ENCODE measurements around the gene RCHY1.
A peak's percentile ranks its signal among the peaks of the same experiment; 100 is the strongest.
"Not testable (repeated sequence)": the region's sequence is repeated elsewhere in the genome, so short reads cannot be mapped to it uniquely, and the experiment has no call there.

The RCHY1 gene

DNA sequence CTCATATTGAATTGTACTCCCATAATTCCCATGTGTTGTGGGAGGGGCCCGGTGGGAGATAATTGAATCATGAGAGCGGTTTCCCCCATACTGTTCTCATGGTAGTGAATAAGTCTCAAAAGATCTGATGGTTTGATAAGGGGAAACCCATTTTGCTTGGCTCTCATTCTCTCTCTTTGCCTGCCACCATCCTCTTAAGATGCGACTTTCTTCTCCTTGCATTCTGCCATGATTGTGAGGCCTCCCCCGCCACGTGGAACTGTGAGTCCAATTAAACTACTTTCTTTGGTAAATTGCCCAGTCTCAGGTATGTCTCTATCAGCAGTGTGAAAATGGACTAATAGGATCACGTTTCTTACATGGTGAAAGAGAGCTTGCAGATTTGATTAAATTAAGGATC, 23.1 kb upstream of the RCHY1 start:
- H3K36me3 ChIP-seq (ENCODE audit: control insufficient read depth, insufficient read depth, low read length), result not testable (repeated sequence)

DNA sequence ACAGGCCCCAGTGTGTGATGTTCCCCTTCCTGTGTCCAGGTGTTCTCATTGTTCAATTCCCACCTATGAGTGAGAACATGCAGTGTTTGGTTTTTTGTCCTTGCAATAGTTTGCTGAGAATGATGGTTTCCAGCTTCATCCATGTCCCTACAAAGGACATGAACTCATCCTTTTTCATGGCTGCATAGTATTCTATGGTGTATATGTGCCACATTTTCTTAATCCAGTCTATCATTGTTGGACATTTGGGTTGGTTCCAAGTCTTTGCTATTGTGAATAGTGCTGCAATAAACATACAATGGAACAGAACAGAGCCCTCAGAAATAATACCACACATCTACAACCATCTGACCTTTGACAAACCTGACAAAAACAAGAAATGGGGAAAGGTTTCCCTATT, 19.7 kb upstream of the RCHY1 start:
- H3K9me3 ChIP-seq (ENCODE audit: control insufficient read depth, low read length); H3K36me3 ChIP-seq (ENCODE audit: control insufficient read depth, insufficient read depth, low read length); H3K27me3 ChIP-seq (ENCODE audit: control insufficient read depth, insufficient read depth, low read length); H3K4me1 ChIP-seq (ENCODE audit: control insufficient read depth, insufficient read depth, low read length); H3K9ac ChIP-seq (ENCODE audit: low read length); H3K4me3 ChIP-seq (ENCODE audit: low read length): not testable (repeated sequence)

More for the DNA sequence above, 23.1 kb upstream of the RCHY1 start:
- not testable (repeated sequence) for H3K9ac ChIP-seq (ENCODE audit: low read length); H3K27me3 ChIP-seq (ENCODE audit: control insufficient read depth, insufficient read depth, low read length); H3K9me3 ChIP-seq (ENCODE audit: control insufficient read depth, low read length); H3K4me3 ChIP-seq (ENCODE audit: low read length); H3K4me1 ChIP-seq (ENCODE audit: control insufficient read depth, insufficient read depth, low read length)

DNA sequence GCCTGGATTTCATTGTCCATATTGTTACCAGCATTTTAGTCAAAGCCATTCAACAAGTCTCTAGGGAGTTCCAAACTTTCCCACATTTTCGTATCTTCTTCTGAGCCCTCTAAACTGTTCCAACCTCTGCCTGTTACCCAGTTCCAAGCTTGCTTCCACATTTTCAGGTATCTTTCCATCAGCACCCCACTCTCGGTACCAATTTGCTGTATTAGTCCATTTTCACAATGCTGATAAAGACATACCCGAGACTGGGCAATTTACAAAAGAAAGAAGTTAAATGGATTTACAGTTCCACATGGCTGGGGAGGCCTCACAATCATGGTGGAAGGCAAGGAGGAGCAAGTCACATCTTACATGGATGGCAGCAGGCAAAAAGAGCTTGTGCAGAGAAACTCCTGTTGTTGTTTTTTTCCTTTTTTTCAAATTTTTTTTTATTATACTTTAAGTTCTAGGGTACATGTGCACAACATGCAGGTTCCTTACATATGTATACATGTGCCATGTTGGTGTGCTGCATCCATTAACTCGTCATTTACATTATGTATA, 19.2 kb upstream of the RCHY1 start:
- not testable (repeated sequence) for H3K27me3 ChIP-seq (ENCODE audit: control insufficient read depth, insufficient read depth, low read length); H3K4me3 ChIP-seq (ENCODE audit: low read length); H3K36me3 ChIP-seq (ENCODE audit: control insufficient read depth, insufficient read depth, low read length); H3K4me1 ChIP-seq (ENCODE audit: control insufficient read depth, insufficient read depth, low read length); H3K9ac ChIP-seq (ENCODE audit: low read length); H3K9me3 ChIP-seq (ENCODE audit: control insufficient read depth, low read length)

DNA sequence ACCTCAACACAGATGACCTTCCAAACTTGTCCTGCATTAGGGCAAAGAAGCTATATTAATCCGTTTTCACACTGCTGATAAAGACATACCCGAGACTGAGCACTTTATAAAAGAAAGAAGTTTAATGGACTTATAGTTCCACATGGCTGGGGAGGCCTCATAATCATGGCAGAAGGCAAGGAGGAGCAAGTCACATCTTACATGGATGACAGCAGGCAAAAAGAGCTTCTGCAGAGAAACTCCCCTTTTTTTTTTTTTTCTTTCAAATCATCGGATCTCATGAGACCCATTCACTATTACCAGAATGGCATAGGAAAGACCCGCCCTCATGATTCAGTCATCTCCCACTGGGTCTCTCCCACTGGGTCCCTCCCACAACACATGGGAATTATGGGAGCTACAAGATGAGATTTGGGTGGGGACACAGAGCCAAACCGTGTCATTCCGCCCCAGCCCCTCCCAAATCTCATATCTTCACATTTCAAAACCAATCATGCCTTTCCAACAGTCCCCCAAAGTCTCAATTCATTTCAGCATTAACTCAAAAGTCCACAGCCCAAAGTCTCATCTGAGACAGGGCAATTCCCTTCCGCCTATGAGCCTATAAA, 17.4 kb upstream of the RCHY1 start:
- not testable (repeated sequence) for H3K36me3 ChIP-seq (ENCODE audit: control insufficient read depth, insufficient read depth, low read length); H3K4me3 ChIP-seq (ENCODE audit: low read length)

DNA sequence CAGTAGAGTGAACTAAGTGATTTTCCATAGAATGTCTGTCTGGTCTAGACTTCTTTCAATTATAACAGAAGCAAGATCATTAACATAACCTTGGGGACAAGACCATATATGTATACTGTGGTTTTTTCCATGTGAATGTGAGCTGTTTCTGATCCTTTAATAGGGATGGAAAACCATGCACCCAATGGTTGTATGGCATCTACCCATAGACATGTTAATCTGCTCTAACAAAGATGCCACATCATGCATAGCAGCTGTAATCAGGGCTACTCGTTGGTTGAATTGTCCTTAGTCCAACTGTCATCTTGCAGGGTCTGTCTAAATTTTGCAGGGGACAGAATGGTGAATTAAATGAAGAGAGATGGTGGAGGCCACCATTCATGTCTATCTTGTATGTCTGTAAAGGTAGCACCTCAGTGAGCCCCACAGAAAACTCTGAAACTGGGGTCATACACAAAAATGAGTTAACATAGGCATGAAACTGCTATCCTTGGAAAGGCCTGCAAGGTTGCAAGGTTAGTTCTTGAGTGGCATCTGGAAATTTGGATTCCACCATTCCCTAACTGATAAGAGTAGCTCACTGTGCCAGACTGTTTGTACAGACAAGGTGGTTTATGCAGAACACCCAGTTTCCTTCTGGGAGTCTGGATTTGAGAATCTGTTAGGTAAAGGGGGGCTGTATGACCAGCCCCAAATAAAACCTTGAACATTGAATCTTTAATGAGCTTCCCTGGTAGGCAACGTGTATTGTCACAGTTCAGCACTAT, 16.5 kb upstream of the RCHY1 start:
- H3K9ac ChIP-seq (ENCODE audit: low read length), result no peak overlapping the region
- H3K9me3 ChIP-seq (ENCODE audit: control insufficient read depth, low read length), result no peaks in the 10 kb centered on the region
- H3K27me3 ChIP-seq (ENCODE audit: control insufficient read depth, insufficient read depth, low read length), result no peaks in the 10 kb centered on the region
- H3K4me1 ChIP-seq (ENCODE audit: control insufficient read depth, insufficient read depth, low read length), result no peaks in the 10 kb centered on the region
- no peak overlapping the region for H3K4me3 ChIP-seq (ENCODE audit: low read length)
- H3K36me3 ChIP-seq (ENCODE audit: control insufficient read depth, insufficient read depth, low read length), result no peaks in the 10 kb centered on the region

More for the DNA sequence above, 17.4 kb upstream of the RCHY1 start:
- H3K9me3 ChIP-seq (ENCODE audit: control insufficient read depth, low read length); H3K4me1 ChIP-seq (ENCODE audit: control insufficient read depth, insufficient read depth, low read length); H3K9ac ChIP-seq (ENCODE audit: low read length); H3K27me3 ChIP-seq (ENCODE audit: control insufficient read depth, insufficient read depth, low read length): not testable (repeated sequence)

DNA sequence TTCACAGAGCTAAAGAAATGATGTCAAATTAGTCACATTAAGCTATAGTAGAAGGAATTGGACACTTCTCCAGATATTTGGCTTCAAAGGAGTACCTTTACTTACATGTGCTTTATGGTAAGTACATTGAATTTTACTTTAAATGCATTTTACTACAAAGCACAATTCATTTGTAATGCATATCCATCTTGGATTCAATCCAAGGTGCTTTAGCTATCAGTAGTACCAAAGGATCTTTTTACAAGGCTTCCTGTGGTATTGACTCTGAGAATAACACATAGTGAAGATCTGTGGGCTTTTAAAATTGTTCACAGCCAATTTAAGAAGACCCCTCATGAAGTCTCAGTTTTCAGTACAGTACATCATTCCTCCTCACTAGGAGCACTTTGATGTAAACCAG, 13.3 kb upstream of the RCHY1 start:
- H3K4me3 ChIP-seq (ENCODE audit: low read length), result no peak overlapping the region

DNA sequence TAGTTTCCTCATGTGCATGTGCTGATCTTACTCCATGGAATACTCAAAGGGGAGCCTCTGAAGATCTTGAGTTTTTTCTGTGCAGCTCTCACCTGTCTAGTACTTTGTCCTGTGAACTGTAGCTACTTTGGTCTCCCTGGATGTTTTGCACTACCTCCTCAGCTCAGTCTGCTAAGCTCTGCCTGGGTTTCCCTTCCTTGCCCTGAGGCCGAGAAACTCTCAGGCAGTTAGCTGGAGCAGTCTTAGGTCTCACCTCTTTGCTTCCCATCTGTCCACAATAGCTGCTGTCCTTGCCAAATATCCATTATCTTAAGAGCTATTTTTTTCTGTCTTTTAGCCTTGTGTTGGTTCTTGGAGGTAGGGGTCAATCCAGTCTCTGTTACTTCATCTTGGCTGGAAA, 11.7 kb upstream of the RCHY1 start:
- no peak overlapping the region for H3K4me3 ChIP-seq (ENCODE audit: low read length)
- no peaks in the 10 kb centered on the region for H3K36me3 ChIP-seq (ENCODE audit: control insufficient read depth, insufficient read depth, low read length)

More for the DNA sequence above, 13.3 kb upstream of the RCHY1 start:
- H3K4me1 ChIP-seq (ENCODE audit: control insufficient read depth, insufficient read depth, low read length), result no peaks in the 10 kb centered on the region
- no peaks in the 10 kb centered on the region for H3K27me3 ChIP-seq (ENCODE audit: control insufficient read depth, insufficient read depth, low read length)
- H3K9ac ChIP-seq (ENCODE audit: low read length), result no peak overlapping the region
- no peaks in the 10 kb centered on the region for H3K9me3 ChIP-seq (ENCODE audit: control insufficient read depth, low read length)
- H3K36me3 ChIP-seq (ENCODE audit: control insufficient read depth, insufficient read depth, low read length), result no peaks in the 10 kb centered on the region

DNA sequence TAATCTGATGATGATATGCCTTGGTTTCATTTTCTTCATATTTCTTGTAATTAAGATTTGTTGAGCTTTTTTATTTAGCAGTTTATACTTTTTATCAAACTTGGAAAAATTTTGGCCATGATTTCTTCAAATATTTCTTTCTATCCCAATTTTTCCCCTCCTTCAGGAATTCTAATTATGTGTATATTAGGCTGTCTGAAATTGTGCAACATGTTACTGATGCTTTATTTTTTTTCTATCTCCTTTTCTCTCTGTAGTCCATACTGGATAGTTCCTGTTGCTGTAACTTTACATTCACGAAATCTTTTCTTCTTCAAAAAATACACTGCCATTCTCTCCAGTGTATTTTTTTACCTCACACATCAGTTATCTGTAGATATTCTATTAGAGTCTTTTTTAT, 10.9 kb upstream of the RCHY1 start:
- H3K27me3 ChIP-seq (ENCODE audit: control insufficient read depth, insufficient read depth, low read length), result no peaks in the 10 kb centered on the region
- H3K4me1 ChIP-seq (ENCODE audit: control insufficient read depth, insufficient read depth, low read length), result no peaks in the 10 kb centered on the region
- no peak overlapping the region for H3K4me3 ChIP-seq (ENCODE audit: low read length)
- no peaks in the 10 kb centered on the region for H3K36me3 ChIP-seq (ENCODE audit: control insufficient read depth, insufficient read depth, low read length)
- no peak overlapping the region for H3K9ac ChIP-seq (ENCODE audit: low read length)
- no peaks in the 10 kb centered on the region for H3K9me3 ChIP-seq (ENCODE audit: control insufficient read depth, low read length)

More for the DNA sequence above, 11.7 kb upstream of the RCHY1 start:
- no peak overlapping the region for H3K9ac ChIP-seq (ENCODE audit: low read length)
- H3K27me3 ChIP-seq (ENCODE audit: control insufficient read depth, insufficient read depth, low read length), result no peaks in the 10 kb centered on the region
- H3K4me1 ChIP-seq (ENCODE audit: control insufficient read depth, insufficient read depth, low read length), result no peaks in the 10 kb centered on the region
- no peaks in the 10 kb centered on the region for H3K9me3 ChIP-seq (ENCODE audit: control insufficient read depth, low read length)

DNA sequence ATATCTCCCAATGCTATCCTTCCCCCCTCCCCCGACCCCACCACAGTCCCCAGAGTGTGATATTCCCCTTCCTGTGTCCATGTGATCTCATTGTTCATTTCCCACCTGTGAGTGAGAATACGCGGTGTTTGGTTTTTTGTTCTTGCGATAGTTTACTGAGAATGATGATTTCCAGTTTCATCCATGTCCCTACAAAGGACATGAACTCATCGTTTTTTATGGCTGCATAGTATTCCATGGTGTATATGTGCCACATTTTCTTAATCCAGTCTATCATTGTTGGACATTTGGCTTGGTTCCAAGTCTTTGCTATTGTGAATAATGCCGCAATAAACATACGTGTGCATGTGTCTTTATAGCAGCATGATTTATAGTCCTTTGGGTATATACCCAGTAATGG, 5.2 kb upstream of the RCHY1 start:
- H3K9me3 ChIP-seq (ENCODE audit: control insufficient read depth, low read length); H3K36me3 ChIP-seq (ENCODE audit: control insufficient read depth, insufficient read depth, low read length); H3K4me3 ChIP-seq (ENCODE audit: low read length); H3K27me3 ChIP-seq (ENCODE audit: control insufficient read depth, insufficient read depth, low read length); H3K4me1 ChIP-seq (ENCODE audit: control insufficient read depth, insufficient read depth, low read length); H3K9ac ChIP-seq (ENCODE audit: low read length): not testable (repeated sequence)

DNA sequence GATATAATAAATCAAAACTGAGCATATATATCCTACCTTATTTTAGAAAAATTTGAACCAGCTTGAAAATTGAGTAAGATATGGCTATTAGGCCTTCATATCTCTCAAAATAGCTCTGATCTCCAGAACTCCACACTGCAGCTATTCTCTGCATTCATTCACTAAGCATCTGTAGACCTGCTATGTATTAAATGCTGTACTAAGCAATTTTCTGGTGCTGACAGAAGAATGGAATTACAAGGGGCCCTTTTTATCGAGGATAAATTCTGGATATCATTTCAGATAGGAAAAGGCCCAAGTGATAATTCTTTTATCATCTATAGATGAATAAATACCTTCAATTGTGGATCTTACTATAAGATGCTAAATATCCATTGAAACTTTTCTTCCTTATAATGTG, 1.9 kb upstream of the RCHY1 start:
- H3K4me1 ChIP-seq (ENCODE audit: control insufficient read depth, insufficient read depth, low read length), result peaks cover 14% of the 10 kb centered on the region

DNA sequence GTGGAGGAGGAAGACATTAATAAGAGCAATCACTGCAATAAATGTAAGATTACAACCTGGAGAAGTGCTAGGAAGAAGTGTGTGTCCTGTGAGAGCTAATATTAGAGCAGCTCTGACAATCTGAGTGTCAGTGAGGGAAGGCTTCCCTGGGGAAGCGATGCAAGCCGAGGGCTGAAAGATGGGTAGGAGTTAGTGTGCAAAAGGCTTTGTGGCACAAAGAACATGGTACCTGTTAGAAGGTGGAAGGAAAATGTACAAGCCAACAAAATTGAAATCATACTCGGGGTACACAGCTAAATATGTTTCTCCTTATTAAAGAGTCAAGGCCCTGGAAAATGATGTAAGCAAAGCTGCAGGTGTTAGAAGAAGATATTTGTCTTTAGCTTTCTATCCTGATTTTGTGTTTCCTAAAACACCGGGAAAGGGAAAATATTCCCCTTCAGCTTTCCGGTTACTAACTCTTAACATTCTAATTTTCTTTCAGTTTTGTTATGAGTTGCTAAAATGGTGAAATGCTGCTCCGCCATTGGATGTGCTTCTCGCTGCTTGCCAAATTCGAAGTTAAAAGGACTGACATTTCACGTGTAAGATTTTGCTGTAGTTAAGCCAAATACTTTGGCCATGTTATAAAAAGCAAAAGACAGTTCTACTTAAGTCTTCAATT, 878 bp upstream of the RCHY1 start:
- peaks cover 14% of the 10 kb centered on the region for H3K4me1 ChIP-seq (ENCODE audit: control insufficient read depth, insufficient read depth, low read length)
- peak overlapping the region; percentile 81 for H3K4me3 ChIP-seq (ENCODE audit: low read length)
- no peaks in the 10 kb centered on the region for H3K9me3 ChIP-seq (ENCODE audit: control insufficient read depth, low read length)
- no peaks in the 10 kb centered on the region for H3K36me3 ChIP-seq (ENCODE audit: control insufficient read depth, insufficient read depth, low read length)
- no peaks in the 10 kb centered on the region for H3K27me3 ChIP-seq (ENCODE audit: control insufficient read depth, insufficient read depth, low read length)
- H3K9ac ChIP-seq (ENCODE audit: low read length), result peak overlapping the region; percentile 89

More for the DNA sequence above, 1.9 kb upstream of the RCHY1 start:
- Histone ChIP-seq H3K27me3 (ENCODE audit: control insufficient read depth, insufficient read depth, low read length) (no peaks in the 10 kb centered on the region), H3K9ac (ENCODE audit: low read length) (no peak overlapping the region), H3K36me3 (ENCODE audit: control insufficient read depth, insufficient read depth, low read length) (no peaks in the 10 kb centered on the region), H3K9me3 (ENCODE audit: control insufficient read depth, low read length) (no peaks in the 10 kb centered on the region), H3K4me3 (ENCODE audit: low read length) (no peak overlapping the region)

DNA sequence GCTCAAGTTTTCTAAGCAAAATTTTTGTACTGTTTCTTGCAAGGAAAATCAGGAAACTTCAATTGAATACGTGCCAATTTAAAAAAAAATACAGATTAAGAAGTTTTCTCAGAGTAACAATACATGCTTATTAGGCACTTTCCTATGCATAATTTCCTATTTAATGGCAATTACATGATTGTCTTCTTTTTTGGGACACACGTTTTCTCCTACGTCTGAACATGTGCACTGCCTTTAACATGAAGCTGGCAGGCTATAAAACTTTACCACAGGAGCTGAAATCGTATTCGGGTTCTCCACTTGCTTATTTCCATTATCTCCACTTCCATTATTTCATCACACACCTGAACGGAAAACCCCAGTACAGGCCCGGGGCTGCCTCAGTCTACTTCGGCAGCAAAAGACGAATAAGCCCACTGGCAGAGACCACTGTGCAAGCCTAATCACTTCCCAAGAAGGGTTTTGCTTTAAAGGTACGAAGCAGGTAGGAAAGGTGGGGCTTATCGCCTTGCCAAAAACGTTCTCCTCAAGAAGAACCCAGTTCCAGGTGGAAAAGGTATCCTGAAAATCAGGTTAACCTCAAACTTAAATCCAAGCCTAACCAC, 575 bp downstream of the RCHY1 start:
- Histone ChIP-seq H3K27me3 (ENCODE audit: control insufficient read depth, insufficient read depth, low read length) (no peaks in the 10 kb centered on the region), H3K36me3 (ENCODE audit: control insufficient read depth, insufficient read depth, low read length) (no peaks in the 10 kb centered on the region), H3K9ac (ENCODE audit: low read length) (peak overlapping the region; percentile 89), H3K4me1 (ENCODE audit: control insufficient read depth, insufficient read depth, low read length) (peaks cover 14% of the 10 kb centered on the region), H3K4me3 (ENCODE audit: low read length) (peak overlapping the region; percentile 81), H3K9me3 (ENCODE audit: control insufficient read depth, low read length) (no peaks in the 10 kb centered on the region)
